ENCODE measurements around the gene CALM3. TPM values are rescaled to one million over a fixed set of nuclear protein-coding genes. Genes with fewer than 3 reads are reported as not detected.

CALM3 gene
- polyA plus RNA-seq, 4 donors: 189 to 429 (median 298) TPM

DNA sequence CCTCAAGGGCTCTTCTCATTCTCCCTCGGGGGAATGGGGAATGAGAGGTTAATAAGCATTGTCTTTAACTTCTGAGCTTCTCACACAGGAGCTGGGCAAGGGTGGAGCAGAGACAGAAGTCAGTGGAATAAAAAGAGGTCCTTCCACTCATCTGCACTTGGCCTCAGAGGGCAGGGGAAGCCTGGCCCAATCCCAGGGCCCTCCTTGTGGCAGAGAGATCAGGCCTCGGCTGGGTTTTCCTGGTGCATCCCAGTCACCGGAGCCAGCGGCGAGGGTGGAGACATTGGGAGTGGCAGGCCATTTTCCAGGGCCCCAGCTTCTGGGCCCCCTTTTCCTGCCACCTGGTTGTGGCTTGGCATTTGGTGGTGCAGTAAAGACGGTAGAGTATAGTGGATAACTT is 10.6 kb downstream of the CALM3 start:
- Histone ChIP-seq H3K9me3 (ENCODE audit: control insufficient read depth in 2 of 2, insufficient read depth in 1 of 2, low read depth in 1 of 2, low read length in 1 of 2) (no peaks in the 10 kb centered on the region), H3K4me1 (ENCODE audit: control insufficient read depth in 3 of 3, insufficient read depth in 2 of 3, low read depth in 1 of 3, low read length in 2 of 3) (peaks cover 0 to 6% (median 0%) of the 10 kb centered on the region in 3 donors), H3K27ac (ENCODE audit: low read depth in 1 of 3, low read length in 2 of 3) (peak overlapping the region in 1 of 3 donors; percentile 51), H3K4me3 (ENCODE audit: low read depth in 1 of 3, low read length in 3 of 3) (no peak overlapping the region), H3K27me3 (ENCODE audit: control insufficient read depth in 3 of 3, insufficient read depth in 3 of 3, low read length in 3 of 3) (no peaks in the 10 kb centered on the region), H3K36me3 (ENCODE audit: control insufficient read depth in 3 of 3, insufficient read depth in 2 of 3, low read depth in 1 of 3, low read length in 3 of 3) (peaks cover 3 to 48% (median 31%) of the 10 kb centered on the region in 3 donors)
- 35 to 48% (median 47%) methylated on average over 5 to 6 of the region's 6 CpGs for WGBS, 3 donors
- FAIRE-seq (no peak), DNase-seq (no peak)

DNA sequence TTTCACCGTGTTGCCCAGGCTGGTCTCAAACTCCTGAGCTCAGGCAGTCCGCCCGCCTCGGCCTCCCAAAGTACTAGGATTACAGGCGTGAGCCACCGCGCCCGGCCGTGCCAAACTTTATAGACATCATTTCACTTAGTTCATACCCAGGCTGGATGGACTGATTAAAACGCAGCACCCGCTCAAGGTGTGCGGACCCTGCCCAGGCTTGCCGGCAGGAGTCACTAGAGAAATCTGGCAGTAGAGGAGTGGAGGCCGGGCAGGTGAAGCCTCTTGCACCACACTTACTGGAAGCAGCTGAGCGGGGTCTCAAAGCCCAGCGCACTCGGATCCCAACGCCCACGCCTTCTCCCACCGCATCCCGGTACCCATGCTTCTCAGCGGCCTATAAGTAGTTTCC is 12.4 kb downstream of the CALM3 start:
- no peak for DNase-seq
- FAIRE-seq: no peak
- Histone ChIP-seq H3K27ac (ENCODE audit: low read depth in 1 of 3, low read length in 2 of 3) (no peak overlapping the region), H3K4me1 (ENCODE audit: control insufficient read depth in 3 of 3, insufficient read depth in 2 of 3, low read depth in 1 of 3, low read length in 2 of 3) (peaks cover 0 to 4% (median 4%) of the 10 kb centered on the region in 3 donors), H3K27me3 (ENCODE audit: control insufficient read depth in 3 of 3, insufficient read depth in 3 of 3, low read length in 3 of 3) (no peaks in the 10 kb centered on the region), H3K4me3 (ENCODE audit: low read depth in 1 of 3, low read length in 3 of 3) (no peak overlapping the region), H3K36me3 (ENCODE audit: control insufficient read depth in 3 of 3, insufficient read depth in 2 of 3, low read depth in 1 of 3, low read length in 3 of 3) (peaks cover 3 to 30% (median 16%) of the 10 kb centered on the region in 3 donors), H3K9me3 (ENCODE audit: control insufficient read depth in 2 of 2, insufficient read depth in 1 of 2, low read depth in 1 of 2, low read length in 1 of 2) (no peaks in the 10 kb centered on the region)
- WGBS, 3 donors: 84 to 92% (median 88%) methylated on average over 21 to 22 of the region's 22 CpGs

DNA sequence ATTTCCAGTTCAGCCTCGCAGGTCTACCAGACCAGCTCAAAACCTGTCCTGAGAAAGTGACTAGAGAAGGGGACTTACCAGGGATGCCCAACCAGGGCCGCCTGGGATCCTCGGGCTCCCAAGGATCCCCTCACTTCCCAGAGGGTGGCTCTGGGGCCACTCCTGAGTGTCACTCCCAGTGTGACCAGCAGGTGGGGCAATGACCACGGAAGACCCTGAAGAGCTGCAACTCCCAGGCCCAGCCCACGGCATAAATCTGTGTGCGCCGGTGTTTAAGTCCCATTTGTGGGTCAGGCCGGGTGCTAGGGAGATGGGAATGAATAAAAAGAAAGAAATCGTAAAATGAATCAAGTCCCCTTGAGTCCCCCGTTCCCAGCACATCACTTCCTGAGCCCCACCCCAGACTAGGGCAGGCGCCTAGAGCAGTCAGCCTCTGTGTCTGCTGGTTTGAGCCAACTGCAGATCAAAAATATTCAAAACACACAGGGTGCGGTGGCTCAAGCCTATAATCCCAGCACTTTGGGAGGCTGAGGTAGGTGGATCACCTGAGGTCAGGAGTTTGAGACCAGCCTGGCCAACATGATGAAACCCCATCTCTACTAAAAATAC is 13.1 kb downstream of the CALM3 start:
- Histone ChIP-seq H3K9me3 (ENCODE audit: control insufficient read depth in 2 of 2, insufficient read depth in 1 of 2, low read depth in 1 of 2, low read length in 1 of 2) (no peaks in the 10 kb centered on the region), H3K36me3 (ENCODE audit: control insufficient read depth in 3 of 3, insufficient read depth in 2 of 3, low read depth in 1 of 3, low read length in 3 of 3) (peaks cover 2 to 23% (median 9%) of the 10 kb centered on the region in 3 donors), H3K27ac (ENCODE audit: low read depth in 1 of 3, low read length in 2 of 3) (no peak overlapping the region), H3K4me3 (ENCODE audit: low read depth in 1 of 3, low read length in 3 of 3) (no peak overlapping the region), H3K27me3 (ENCODE audit: control insufficient read depth in 3 of 3, insufficient read depth in 3 of 3, low read length in 3 of 3) (no peaks in the 10 kb centered on the region), H3K4me1 (ENCODE audit: control insufficient read depth in 3 of 3, insufficient read depth in 2 of 3, low read depth in 1 of 3, low read length in 2 of 3) (peaks cover 0 to 4% (median 4%) of the 10 kb centered on the region in 3 donors)
- no peak for FAIRE-seq
- 11 to 14% (median 11%) methylated on average over 12 of the region's 12 CpGs for WGBS, 3 donors
- DNase-seq: peak; percentile 77 to 86

DNA sequence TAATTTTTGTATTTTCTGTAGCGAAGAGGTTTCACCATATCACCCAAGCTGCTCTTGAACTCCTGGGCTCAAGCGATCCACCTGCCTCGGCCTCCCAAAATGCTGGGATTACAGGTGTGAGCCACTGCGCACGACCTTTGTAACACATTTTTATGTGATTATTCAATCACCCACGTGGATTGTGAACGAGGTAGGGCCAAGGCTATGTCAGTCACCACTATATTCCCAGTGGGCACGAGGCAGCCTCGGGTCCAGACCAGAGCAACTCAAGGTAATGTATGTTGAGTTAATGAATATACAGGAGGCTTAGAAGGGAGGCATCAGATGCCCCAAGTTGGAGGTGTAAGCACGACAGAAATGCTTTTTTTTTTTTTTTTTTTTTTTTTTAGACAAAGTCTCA is 14.8 kb downstream of the CALM3 start:
- 22 to 79% (median 49%) methylated on average over 10 of the region's 10 CpGs for WGBS, 3 donors
- peaks cover 0 to 13% (median 0%) of the 10 kb centered on the region in 3 donors for H3K27me3 ChIP-seq (ENCODE audit: control insufficient read depth in 3 of 3, insufficient read depth in 3 of 3, low read length in 3 of 3)
- H3K4me3 ChIP-seq (ENCODE audit: low read depth in 1 of 3, low read length in 3 of 3): no peak overlapping the region
- DNase-seq: peak in 1 of 2 donors; percentile 59
- no peak overlapping the region for H3K27ac ChIP-seq (ENCODE audit: low read depth in 1 of 3, low read length in 2 of 3)
- H3K36me3 ChIP-seq (ENCODE audit: control insufficient read depth in 3 of 3, insufficient read depth in 2 of 3, low read depth in 1 of 3, low read length in 3 of 3): peaks cover 0 to 6% (median 0%) of the 10 kb centered on the region in 3 donors
- no peaks in the 10 kb centered on the region for H3K9me3 ChIP-seq (ENCODE audit: control insufficient read depth in 2 of 2, insufficient read depth in 1 of 2, low read depth in 1 of 2, low read length in 1 of 2)
- H3K4me1 ChIP-seq (ENCODE audit: control insufficient read depth in 3 of 3, insufficient read depth in 2 of 3, low read depth in 1 of 3, low read length in 2 of 3): peaks cover 0 to 9% (median 5%) of the 10 kb centered on the region in 3 donors
- FAIRE-seq: no peak

DNA sequence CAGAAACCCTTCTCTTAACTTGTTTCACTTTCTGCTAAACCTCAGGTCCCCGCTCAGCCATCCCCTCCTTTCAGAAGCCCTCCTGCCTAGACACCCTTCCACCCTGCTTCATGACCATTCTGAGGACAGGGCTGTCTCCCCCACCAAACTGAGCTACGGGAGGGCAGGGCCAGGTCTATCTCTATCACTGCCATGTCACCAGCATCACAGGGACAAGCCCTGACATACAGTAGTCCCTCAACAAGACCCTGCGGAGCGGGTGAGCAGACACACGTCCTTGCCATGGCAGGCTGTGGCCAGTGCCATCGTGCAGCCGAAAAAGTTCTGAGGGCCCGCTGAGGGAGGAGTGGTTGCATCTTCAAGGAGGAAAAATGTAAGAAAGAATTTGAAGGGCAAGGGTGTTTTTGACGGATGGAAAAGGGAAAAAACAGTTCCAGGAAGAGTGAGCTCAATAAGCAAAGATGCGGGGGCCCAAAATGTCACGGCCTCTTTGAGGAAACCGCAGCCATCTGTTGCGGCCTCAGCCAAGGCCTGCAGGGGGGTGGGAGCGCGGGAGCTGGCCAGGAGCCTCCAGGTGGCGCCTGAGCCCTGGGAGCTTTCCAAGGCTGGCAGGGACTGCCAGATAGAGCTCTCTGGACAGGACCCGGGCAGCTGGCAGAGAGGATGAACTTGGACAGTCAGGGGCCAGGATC is 15.6 kb downstream of the CALM3 start:
- Histone ChIP-seq H3K4me1 (ENCODE audit: control insufficient read depth in 3 of 3, insufficient read depth in 2 of 3, low read depth in 1 of 3, low read length in 2 of 3) (peaks cover 0 to 9% (median 5%) of the 10 kb centered on the region in 3 donors), H3K4me3 (ENCODE audit: low read depth in 1 of 3, low read length in 3 of 3) (no peak overlapping the region), H3K27me3 (ENCODE audit: control insufficient read depth in 3 of 3, insufficient read depth in 3 of 3, low read length in 3 of 3) (peaks cover 0 to 21% (median 0%) of the 10 kb centered on the region in 3 donors), H3K27ac (ENCODE audit: low read depth in 1 of 3, low read length in 2 of 3) (peak overlapping the region in 2 of 3 donors; percentile 25 to 48), H3K9me3 (ENCODE audit: control insufficient read depth in 2 of 2, insufficient read depth in 1 of 2, low read depth in 1 of 2, low read length in 1 of 2) (no peaks in the 10 kb centered on the region), H3K36me3 (ENCODE audit: control insufficient read depth in 3 of 3, insufficient read depth in 2 of 3, low read depth in 1 of 3, low read length in 3 of 3) (no peaks in the 10 kb centered on the region)
- FAIRE-seq (no peak), DNase-seq (peak; percentile 65 to 72)
- WGBS, 3 donors: 26 to 30% (median 27%) methylated on average over 17 of the region's 17 CpGs

DNA sequence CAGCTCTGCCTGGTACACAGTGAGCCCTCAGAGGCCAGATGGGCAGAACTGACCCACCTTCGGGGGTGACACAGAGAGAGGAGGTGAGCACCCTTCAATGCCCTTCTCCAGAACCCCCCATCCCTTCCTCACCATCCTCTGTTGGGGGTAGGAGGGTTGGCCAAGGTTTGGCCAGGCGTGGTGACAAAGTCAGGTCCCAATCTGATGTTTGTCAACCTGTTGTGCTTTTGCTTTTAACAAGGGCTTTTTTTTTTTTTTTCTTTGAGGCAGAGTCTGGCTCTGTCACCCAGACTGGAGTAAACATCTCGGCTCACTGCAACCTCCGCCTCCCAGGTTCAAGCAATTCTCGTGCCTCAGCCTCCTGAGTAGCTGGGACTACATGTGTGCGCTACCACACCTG is 16.5 kb downstream of the CALM3 start:
- Histone ChIP-seq H3K27me3 (ENCODE audit: control insufficient read depth in 3 of 3, insufficient read depth in 3 of 3, low read length in 3 of 3) (peaks cover 0 to 27% (median 0%) of the 10 kb centered on the region in 3 donors), H3K4me3 (ENCODE audit: low read depth in 1 of 3, low read length in 3 of 3) (no peak overlapping the region), H3K36me3 (ENCODE audit: control insufficient read depth in 3 of 3, insufficient read depth in 2 of 3, low read depth in 1 of 3, low read length in 3 of 3) (no peaks in the 10 kb centered on the region), H3K4me1 (ENCODE audit: control insufficient read depth in 3 of 3, insufficient read depth in 2 of 3, low read depth in 1 of 3, low read length in 2 of 3) (peaks cover 0 to 9% (median 5%) of the 10 kb centered on the region in 3 donors), H3K9me3 (ENCODE audit: control insufficient read depth in 2 of 2, insufficient read depth in 1 of 2, low read depth in 1 of 2, low read length in 1 of 2) (no peaks in the 10 kb centered on the region), H3K27ac (ENCODE audit: low read depth in 1 of 3, low read length in 2 of 3) (peak overlapping the region in 1 of 3 donors; percentile 2)
- WGBS, 3 donors: 69 to 82% (median 70%) methylated on average over 6 of the region's 6 CpGs
- FAIRE-seq: no peak
- DNase-seq: no peak

DNA sequence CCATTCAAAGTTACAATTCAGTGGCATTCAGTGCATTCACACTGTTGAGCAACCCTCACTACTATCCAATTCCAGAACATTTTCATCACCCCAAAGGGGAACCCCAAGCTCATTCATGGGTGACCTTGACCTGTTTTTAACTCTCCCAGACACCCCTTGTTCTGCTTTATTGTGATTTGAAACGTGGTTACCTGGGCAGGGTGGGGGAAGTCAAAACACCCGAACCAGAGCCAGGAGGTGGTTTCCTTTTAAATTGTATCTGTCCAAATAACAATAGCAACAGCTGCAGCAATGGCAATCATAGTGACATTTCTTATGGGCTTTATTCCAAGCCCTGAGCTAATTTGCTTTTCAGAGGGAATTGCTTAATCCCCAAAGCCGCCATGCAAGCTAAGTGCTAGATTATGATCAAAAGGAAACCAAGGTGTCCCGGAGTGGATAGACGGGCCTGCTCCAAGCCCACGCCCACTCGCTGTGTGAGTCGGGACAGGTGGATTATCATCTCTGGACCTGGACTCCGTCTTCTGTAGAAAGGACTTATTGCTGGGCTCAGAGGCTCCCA is 17.6 kb downstream of the CALM3 start:
- no peak for DNase-seq
- FAIRE-seq: no peak

DNA sequence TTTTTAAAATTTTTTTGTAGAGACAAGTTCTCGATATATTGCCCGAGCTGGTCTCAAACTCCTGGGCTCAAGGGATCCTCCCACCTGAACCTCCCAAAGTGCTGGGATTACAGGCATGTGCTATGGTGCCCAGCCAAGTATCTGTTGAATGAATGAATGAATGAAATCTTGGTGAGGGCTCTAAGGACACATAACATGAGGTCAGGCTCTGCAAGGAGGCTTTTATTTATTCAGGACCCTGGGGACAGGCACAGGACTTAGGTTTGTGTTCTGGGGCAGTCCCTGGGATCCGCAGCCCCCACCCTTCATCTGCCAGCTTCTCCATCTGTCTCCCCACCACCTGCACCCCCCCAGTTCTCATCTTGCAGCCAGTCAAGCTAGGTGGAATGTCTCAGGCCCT is 19.1 kb downstream of the CALM3 start:
- Histone ChIP-seq H3K4me1 (ENCODE audit: control insufficient read depth in 3 of 3, insufficient read depth in 2 of 3, low read depth in 1 of 3, low read length in 2 of 3) (peaks cover 0 to 12% (median 5%) of the 10 kb centered on the region in 3 donors), H3K9me3 (ENCODE audit: control insufficient read depth in 2 of 2, insufficient read depth in 1 of 2, low read depth in 1 of 2, low read length in 1 of 2) (no peaks in the 10 kb centered on the region), H3K27ac (ENCODE audit: low read depth in 1 of 3, low read length in 2 of 3) (peak overlapping the region in 2 of 3 donors; percentile 52 to 74), H3K27me3 (ENCODE audit: control insufficient read depth in 3 of 3, insufficient read depth in 3 of 3, low read length in 3 of 3) (peaks cover 0 to 32% (median 0%) of the 10 kb centered on the region in 3 donors), H3K4me3 (ENCODE audit: low read depth in 1 of 3, low read length in 3 of 3) (no peak overlapping the region), H3K36me3 (ENCODE audit: control insufficient read depth in 3 of 3, insufficient read depth in 2 of 3, low read depth in 1 of 3, low read length in 3 of 3) (no peaks in the 10 kb centered on the region)
- 62 to 78% (median 68%) methylated on average over 3 of the region's 3 CpGs for WGBS, 3 donors
- FAIRE-seq (no peak), DNase-seq (no peak)

More for the DNA sequence above, 17.6 kb downstream of the CALM3 start:
- Histone ChIP-seq H3K27me3 (ENCODE audit: control insufficient read depth in 3 of 3, insufficient read depth in 3 of 3, low read length in 3 of 3) (peaks cover 0 to 29% (median 0%) of the 10 kb centered on the region in 3 donors), H3K9me3 (ENCODE audit: control insufficient read depth in 2 of 2, insufficient read depth in 1 of 2, low read depth in 1 of 2, low read length in 1 of 2) (no peaks in the 10 kb centered on the region), H3K27ac (ENCODE audit: low read depth in 1 of 3, low read length in 2 of 3) (peak overlapping the region in 1 of 3 donors; percentile 32), H3K36me3 (ENCODE audit: control insufficient read depth in 3 of 3, insufficient read depth in 2 of 3, low read depth in 1 of 3, low read length in 3 of 3) (no peaks in the 10 kb centered on the region), H3K4me3 (ENCODE audit: low read depth in 1 of 3, low read length in 3 of 3) (no peak overlapping the region), H3K4me1 (ENCODE audit: control insufficient read depth in 3 of 3, insufficient read depth in 2 of 3, low read depth in 1 of 3, low read length in 2 of 3) (peaks cover 0 to 9% (median 5%) of the 10 kb centered on the region in 3 donors)
- WGBS, 3 donors: 12 to 36% (median 30%) methylated on average over 9 of the region's 9 CpGs
